HCT116 (cell line): ENCODE results near the gene RRAGC.

Experiments
- CTCF ChIP-seq, 3 experiments: fragments of 200-600 bp in 1 of 3; sonication (generic) in 1 of 3; IDR thresholded peaks in 2 of 3; conservative IDR thresholded peaks in 1 of 3; 2 replicates each; pipeline ENCODE4 v1.5.1; 2012 to 2017; ENCODE audit warnings: low read depth in 2 of 3, low read length in 2 of 3, antibody characterized with exemption in 1 of 3, borderline replicate concordance in 1 of 3, control low read depth in 1 of 3, mild to moderate bottlenecking in 1 of 3, mixed read lengths in 1 of 3, mixed run types in 1 of 3, moderate library complexity in 1 of 3; ENCODE audit not compliant: insufficient read depth in 1 of 3
- EGR1 ChIP-seq: IDR thresholded peaks from 2 replicates; pipeline ENCODE4 v1.6.1; 2012; ENCODE audit warnings: low read depth
- EZH2 ChIP-seq: fragments of 200-600 bp; sonication (generic); IDR thresholded peaks from 2 replicates; pipeline ENCODE4 v1.6.1; 2017; ENCODE audit warnings: antibody characterized with exemption, mixed run types
- POLR2A ChIP-seq: IDR thresholded peaks from 2 replicates; pipeline ENCODE4 v1.7.0; 2011; ENCODE audit warnings: borderline replicate concordance; ENCODE audit not compliant: insufficient read depth, insufficient read length; ENCODE audit errors: extremely low read depth
- POLR2AphosphoS5 ChIP-seq: IDR thresholded peaks from 2 replicates; pipeline ENCODE4 v1.6.1; 2011; ENCODE audit warnings: mild to moderate bottlenecking, low read depth, low read length, moderate library complexity
- ZFX ChIP-seq: fragments of 450-650 bp; IDR thresholded peaks from 2 replicates; pipeline ENCODE4 v1.6.1; 2017

- TF ChIP-seq ZFX (no peak), POLR2AphosphoS5 (no peak), EGR1 (no peak), CTCF (IDR thresholded peaks at IDR 0.05 in 2 of 3, conservative IDR thresholded peaks at IDR 0.05 in 1 of 3; ENCODE audit: borderline replicate concordance in 1 of 3, insufficient read depth in 1 of 3, low read depth in 2 of 3, low read length in 2 of 3) (no peak), EZH2 (no peak), POLR2A (no peak)
Measured at GRCh38 chr1:38827318-38827717, 32.3 kb downstream of the RRAGC start.
